H9 (cell line): ENCODE results near the gene SEMA4D. TPM values are rescaled to one million over a fixed set of nuclear protein-coding genes. Genes with fewer than 3 reads are reported as not detected.

Experiments
- DNase-seq: peaks from one replicate; pipeline ENCODE4 v3.0.0-alpha.2; 2017
- H2AFZ ChIP-seq: one replicate; pipeline ENCODE4 v1.6.1; 2013; ENCODE audit warnings: mild to moderate bottlenecking, low read length, control low read depth, moderate library complexity
- H2AK5ac ChIP-seq: 2 replicates; pipeline ENCODE4 v1.6.1; 2013; ENCODE audit warnings: low read length, control low read depth, mixed read lengths; ENCODE audit not compliant: insufficient read length
- H2BK120ac ChIP-seq: one replicate; pipeline ENCODE4 v1.6.1; 2013; ENCODE audit warnings: low read depth, mild to moderate bottlenecking, low read length, control low read depth, inconsistent platforms; ENCODE audit not compliant: poor library complexity, severe bottlenecking
- H2BK12ac ChIP-seq: 2 replicates; pipeline ENCODE4 v1.6.1; 2013; ENCODE audit warnings: low read length, control low read depth, mixed read lengths, low read depth; ENCODE audit not compliant: insufficient read length
- H2BK15ac ChIP-seq: 2 replicates; pipeline ENCODE4 v1.6.1; 2013; ENCODE audit warnings: low read depth, low read length, control low read depth
- H2BK20ac ChIP-seq: one replicate; pipeline ENCODE4 v1.6.1; 2013; ENCODE audit warnings: low read depth, mild to moderate bottlenecking, low read length, control low read depth, inconsistent platforms; ENCODE audit not compliant: poor library complexity, severe bottlenecking
- H2BK5ac ChIP-seq: 2 replicates; pipeline ENCODE4 v1.6.1; 2013; ENCODE audit warnings: low read length, control low read depth, mixed read lengths; ENCODE audit not compliant: insufficient read length
- H3K14ac ChIP-seq: 2 replicates; pipeline ENCODE4 v1.6.1; 2013; ENCODE audit warnings: low read length, control low read depth; ENCODE audit not compliant: insufficient read depth
- H3K18ac ChIP-seq: 2 replicates; pipeline ENCODE4 v1.6.1; 2013; ENCODE audit warnings: low read depth, mild to moderate bottlenecking, mixed read lengths, low read length, control low read depth; ENCODE audit not compliant: insufficient read length
- H3K23ac ChIP-seq: 2 replicates; pipeline ENCODE4 v1.6.1; 2013; ENCODE audit warnings: low read length, control low read depth, mixed read lengths, low read depth; ENCODE audit not compliant: insufficient read length
- H3K23me2 ChIP-seq: 2 replicates; pipeline ENCODE4 v1.6.1; 2013; ENCODE audit warnings: low read depth, mild to moderate bottlenecking, mixed read lengths, low read length, control low read depth; ENCODE audit not compliant: insufficient read length, poor library complexity, severe bottlenecking
- H3K27ac ChIP-seq: 2 replicates; pipeline ENCODE4 v1.5.1; 2013; ENCODE audit warnings: low read length, control low read depth, mixed read lengths, low read depth; ENCODE audit not compliant: insufficient read length
- H3K27me3 ChIP-seq: 2 replicates; pipeline ENCODE4 v1.6.1; 2013; ENCODE audit warnings: low read length, control low read depth, inconsistent platforms; ENCODE audit not compliant: insufficient read depth
- H3K4ac ChIP-seq: 2 replicates; pipeline ENCODE4 v1.6.1; 2013; ENCODE audit warnings: low read depth, mild to moderate bottlenecking, control low read depth, inconsistent platforms, low read length, moderate library complexity
- H3K4me1 ChIP-seq: 2 replicates; pipeline ENCODE4 v1.6.1; 2013; ENCODE audit warnings: low read length, control low read depth, inconsistent platforms; ENCODE audit not compliant: insufficient read depth
- H3K4me2 ChIP-seq: 2 replicates; pipeline ENCODE4 v1.6.1; 2013; ENCODE audit warnings: low read length, control low read depth, mixed read lengths; ENCODE audit not compliant: insufficient read length, insufficient read depth
- H3K56ac ChIP-seq: 2 replicates; pipeline ENCODE4 v1.6.1; 2013; ENCODE audit warnings: low read depth, mild to moderate bottlenecking, mixed read lengths, low read length, control low read depth; ENCODE audit not compliant: insufficient read length
- H3K79me1 ChIP-seq: 2 replicates; pipeline ENCODE4 v1.6.1; 2013; ENCODE audit warnings: low read depth, mild to moderate bottlenecking, moderate library complexity, low read length, control low read depth, inconsistent platforms; ENCODE audit not compliant: insufficient read depth, poor library complexity, severe bottlenecking
- H3K79me2 ChIP-seq: 2 replicates; pipeline ENCODE4 v1.6.1; 2013; ENCODE audit warnings: low read length, control low read depth, inconsistent platforms; ENCODE audit not compliant: insufficient read depth
- H3K9ac ChIP-seq: 2 replicates; pipeline ENCODE4 v1.6.1; 2013; ENCODE audit warnings: low read length, control low read depth, mixed read lengths; ENCODE audit not compliant: insufficient read length; ENCODE audit errors: extremely low read depth
- H3K9me3 ChIP-seq: one replicate; pipeline ENCODE4 v1.6.1; 2013; ENCODE audit warnings: low read depth, low read length, inconsistent platforms; ENCODE audit not compliant: control insufficient read depth
- H3T11ph ChIP-seq: one replicate; pipeline ENCODE4 v1.6.1; 2013; ENCODE audit warnings: mild to moderate bottlenecking, low read length, control low read depth, inconsistent platforms
- H4K20me1 ChIP-seq: one replicate; pipeline ENCODE4 v1.6.1; 2013; ENCODE audit not compliant: control insufficient read depth, insufficient read length, insufficient read depth
- H4K5ac ChIP-seq: 2 replicates; pipeline ENCODE4 v1.6.1; 2013; ENCODE audit warnings: low read depth, mild to moderate bottlenecking, mixed read lengths, low read length, control low read depth; ENCODE audit not compliant: insufficient read length
- H4K8ac ChIP-seq: replicated peaks from 2 replicates; pipeline ENCODE4 v1.6.1; 2013; ENCODE audit warnings: low read length, control low read depth, mixed read lengths, low read depth; ENCODE audit not compliant: insufficient read length
- H4K91ac ChIP-seq: 2 replicates; pipeline ENCODE4 v1.6.1; 2013; ENCODE audit warnings: low read depth, mild to moderate bottlenecking, moderate library complexity, mixed read lengths, low read length, control low read depth; ENCODE audit not compliant: insufficient read length
- H3K27ac Mint-ChIP-seq, 3 experiments: 2 replicates in 2 of 3; 3 replicates in 1 of 3; pipeline ENCODE4 v1.8.0; 2020 to 2021; ENCODE audit warnings: mixed read lengths in 3 of 3, mild to moderate bottlenecking in 1 of 3, moderate library complexity in 1 of 3
- H3K27me3 Mint-ChIP-seq: 2 replicates; pipeline ENCODE4 v1.8.0; 2021; ENCODE audit warnings: low read depth, mild to moderate bottlenecking, moderate library complexity, mixed read lengths
- H3K36me3 Mint-ChIP-seq, 3 experiments: 2 replicates in 2 of 3; 3 replicates in 1 of 3; pipeline ENCODE4 v1.8.0; 2020 to 2021; ENCODE audit warnings: low read depth in 3 of 3, mixed read lengths in 3 of 3; ENCODE audit not compliant: insufficient read depth in 1 of 3
- H3K4me1 Mint-ChIP-seq, 2 experiments: 2 replicates each; pipeline ENCODE4 v1.8.0; 2020; ENCODE audit warnings: mixed read lengths in 2 of 2
- H3K4me3 Mint-ChIP-seq, 2 experiments: 2 replicates in 1 of 2; 3 replicates in 1 of 2; pipeline ENCODE4 v1.8.0; 2020 to 2021; ENCODE audit warnings: mild to moderate bottlenecking in 2 of 2, mixed read lengths in 2 of 2, moderate library complexity in 1 of 2
- H3K9me3 Mint-ChIP-seq, 2 experiments: 2 replicates in 1 of 2; 3 replicates in 1 of 2; pipeline ENCODE4 v1.8.0; 2020; ENCODE audit warnings: mild to moderate bottlenecking in 2 of 2, mixed read lengths in 2 of 2, moderate library complexity in 1 of 2
- WGBS: extraction: QIAGEN DNeasy Blood & Tissue Kit; methylation state at CpG from one replicate; pipeline ENCODE4 v1.1.7; 2013; ENCODE audit warnings: missing lambda C conversion rate, low lambda C conversion rate, mixed read lengths; ENCODE audit not compliant: insufficient read length; ENCODE audit errors: extremely low coverage; 5-methylcytosine and 5-hydroxymethylcytosine counted together
- total RNA-seq: library from RNA; stranded (reverse); gene quantifications from 2 replicates; pipeline ENCODE4 v1.2.1, GENCODE V29; 2021
- TF ChIP-seq, protein P1 (sequence below): fragments of 200-600 bp; sonication (generic); conservative IDR thresholded peaks from 3 replicates; pipeline ENCODE4 v1.8.0; 2021; ENCODE audit warnings: antibody characterized with exemption, mild to moderate bottlenecking

SEMA4D gene
- total RNA-seq, 1 experiment from 2014 or later: 47.2 TPM

DNA sequence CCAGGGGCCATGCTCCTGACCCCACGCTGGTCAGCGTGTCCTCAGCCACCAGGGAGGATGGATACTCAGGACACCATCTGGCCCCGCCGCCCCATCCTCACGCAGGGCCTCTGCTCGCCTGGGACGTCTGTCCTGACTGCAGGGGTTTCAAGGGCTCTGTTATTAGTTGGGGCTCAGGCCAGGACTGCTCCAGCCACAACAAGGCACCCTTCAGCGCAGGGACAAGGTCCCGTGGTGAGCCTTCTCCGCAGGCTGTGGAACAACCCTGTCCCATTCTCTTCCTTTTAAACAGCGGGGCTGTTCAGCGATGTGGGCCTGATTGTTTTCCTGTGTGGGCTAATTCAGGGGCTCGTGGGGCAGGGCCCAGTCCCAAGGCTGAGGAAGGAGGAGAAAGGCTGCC is 61.6 kb downstream of the SEMA4D start:
- Histone ChIP-seq H2AK5ac (no peak overlapping the region), H3K14ac (peak overlapping the region; percentile 75), H3K27me3 (no peaks in the 10 kb centered on the region), H3K9me3 (no peaks in the 10 kb centered on the region), H2AFZ (no peak overlapping the region), H3K23ac (no peak overlapping the region), H3K27ac (peak overlapping the region; percentile 91), H2BK120ac (no peak overlapping the region), H3K4me1 (peaks cover 27% of the 10 kb centered on the region; the same call in 1 of the 2 replicates), H2BK20ac (no peak overlapping the region), H3K18ac (peak overlapping the region; percentile 43), H4K8ac (no peak overlapping the region), H3K4me2 (no peak overlapping the region), H4K5ac (peak overlapping the region; percentile 44), H3K4ac (no peak overlapping the region; the same call in 1 of the 2 replicates), H2BK5ac (peak overlapping the region; percentile 43), H3K79me1 (no peaks in the 10 kb centered on the region), H3K79me2 (peaks cover 8% of the 10 kb centered on the region; the same call in 1 of the 2 replicates), H3T11ph (no peak overlapping the region), H2BK12ac (peak overlapping the region; percentile 74), H3K9ac (peak overlapping the region; percentile 28), H3K23me2 (peaks cover 4% of the 10 kb centered on the region), H4K91ac (peak overlapping the region; percentile 77), H3K56ac (no peak overlapping the region), H2BK15ac (0 out of 2 replicates have a peak overlapping the region, but pooled peaks have one; percentile 0), H4K20me1 (no peaks in the 10 kb centered on the region)
- TF ChIP-seq, protein P1, sequence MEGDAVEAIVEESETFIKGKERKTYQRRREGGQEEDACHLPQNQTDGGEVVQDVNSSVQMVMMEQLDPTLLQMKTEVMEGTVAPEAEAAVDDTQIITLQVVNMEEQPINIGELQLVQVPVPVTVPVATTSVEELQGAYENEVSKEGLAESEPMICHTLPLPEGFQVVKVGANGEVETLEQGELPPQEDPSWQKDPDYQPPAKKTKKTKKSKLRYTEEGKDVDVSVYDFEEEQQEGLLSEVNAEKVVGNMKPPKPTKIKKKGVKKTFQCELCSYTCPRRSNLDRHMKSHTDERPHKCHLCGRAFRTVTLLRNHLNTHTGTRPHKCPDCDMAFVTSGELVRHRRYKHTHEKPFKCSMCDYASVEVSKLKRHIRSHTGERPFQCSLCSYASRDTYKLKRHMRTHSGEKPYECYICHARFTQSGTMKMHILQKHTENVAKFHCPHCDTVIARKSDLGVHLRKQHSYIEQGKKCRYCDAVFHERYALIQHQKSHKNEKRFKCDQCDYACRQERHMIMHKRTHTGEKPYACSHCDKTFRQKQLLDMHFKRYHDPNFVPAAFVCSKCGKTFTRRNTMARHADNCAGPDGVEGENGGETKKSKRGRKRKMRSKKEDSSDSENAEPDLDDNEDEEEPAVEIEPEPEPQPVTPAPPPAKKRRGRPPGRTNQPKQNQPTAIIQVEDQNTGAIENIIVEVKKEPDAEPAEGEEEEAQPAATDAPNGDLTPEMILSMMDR: no peak
- H3K9me3 Mint-ChIP-seq: no peaks in the 10 kb centered on the region
- no peak for DNase-seq
- H3K4me1 Mint-ChIP-seq: peaks cover 84 to 87% of the 10 kb centered on the region in 2 experiments
- peak overlapping the region in 1 of 2 experiments; percentile 72; a peak in 1 of 5 replicates for H3K4me3 Mint-ChIP-seq
- H3K27me3 Mint-ChIP-seq: no peaks in the 10 kb centered on the region
- peak overlapping the region; percentile 96 to 100 (median 100) for H3K27ac Mint-ChIP-seq
- WGBS: no CpG with 5 or more reads among the region's 13 CpGs
- H3K36me3 Mint-ChIP-seq: peaks cover 0 to 3% (median 0%) of the 10 kb centered on the region in 3 experiments; a peak in 4 of 7 replicates
